Heart left ventricle (tissue), 13 donors: ENCODE data around the gene HBQ1.
"Not testable (repeated sequence)": the region's sequence is repeated elsewhere in the genome, so short reads cannot be mapped to it uniquely, and the experiment has no call there.

Source experiments
- CTCF ChIP-seq, 12 donors: fragments of 200-600 bp; sonication (generic) in 4 of 12; IDR thresholded peaks; one replicate each; pipeline versions ENCODE4 v1.5.0 to v1.8.0; 2018 to 2022; ENCODE audit warnings: antibody characterized with exemption in 12 of 12, mild to moderate bottlenecking in 5 of 12
- POLR2A ChIP-seq, 2 donors: fragments of 450-650 bp; IDR thresholded peaks; one replicate each; pipeline ENCODE4 v1.6.1; 2017; ENCODE audit warnings: antibody characterized with exemption in 2 of 2, mild to moderate bottlenecking in 2 of 2, moderate library complexity in 2 of 2
- donor health status: ischemic (EF 13 %, LVEDD 7.1; RV severe dilation, severe dysfunction).
- donor health status: DM: no; HTN: yes; CAD: no.
- donor health status: DM: no; HTN: no; CAD: no.
- donor health status: ischemic (EF 25% LVEDD 6.9; RV normal size, moderate dysfunction).
- donor health status: ischemic (EF 25% LVEDD 5.7; RV mildly dilated, moderate dysfunction).
- donor health status: ischemic (EF 35%, LVEDD 5.7; RV mildly dilated, moderate dysfunction).
- donor health status: nonischemic (EF 11% LVEDD 7.7; RV severe dilation, severe dysfunction).
- donor health status: DM: yes; HTN: yes; CAD: no.
- donor health status: PGD.
- donor health status: ischemic (EF 29% LVEDD 5.4; RV normal size, mild dysfunction).
- donor health status: nonischemic (EF 23%, LVEDD 6.1; RV moderate dilation, normal function).

- not testable (repeated sequence) for TF ChIP-seq CTCF, POLR2A (IDR thresholded peaks at IDR 0.05)
Observed at GRCh38 chr16:172374-172941, 7.8 kb upstream of the HBQ1 start, which contains the start of gene HBA2.
